B cell (primary cell): Measurements from ENCODE around the gene HSD17B12. TPM values are rescaled to one million over a fixed set of nuclear protein-coding genes. Genes with fewer than 3 reads are reported as not detected.

Experiments used
- ATAC-seq: fragments of 200-7000 bp; cut with Tn5 transposase; one replicate; pipeline ENCODE4 v1.10.0; 2021; ENCODE audit warnings: low read depth, mild to moderate bottlenecking, moderate number of reproducible peaks, moderate library complexity
- CTCF ChIA-PET: fragments of 350-600 bp; sonication (Branson Sonifier 250); formaldehyde crosslinking; loops from one replicate; lab custom pipeline; 2021; ENCODE audit warnings: antibody characterized with exemption, inconsistent platforms; lab: Charles Lee
- POLR2A ChIA-PET: fragments of 350-600 bp; sonication (Branson Sonifier 250); formaldehyde crosslinking; loops from one replicate; lab custom pipeline; 2021; ENCODE audit warnings: antibody characterized with exemption; lab: Charles Lee
- DNase-seq: peaks from one replicate; pipeline ENCODE4 v3.0.0; 2013
- H2AFZ ChIP-seq: 2 replicates; pipeline ENCODE4 v1.6.1; 2012; ENCODE audit warnings: mild to moderate bottlenecking, low read depth, low read length; ENCODE audit not compliant: insufficient read depth, poor library complexity, severe bottlenecking
- H3K27ac ChIP-seq, 2 donors: 1 replicate in 1 of 2; 2 replicates in 1 of 2; pipeline ENCODE4 v1.5.1; 2012 to 2013; ENCODE audit warnings: low read length in 2 of 2, mild to moderate bottlenecking in 2 of 2, moderate library complexity in 1 of 2
- H3K27me3 ChIP-seq, 4 experiments: fragments of 200-600 bp in 1 of 4; sonication (generic) in 1 of 4; replicated peaks in 1 of 4; 1 replicate in 2 of 4; 2 replicates in 2 of 4; pipeline versions ENCODE4 v1.6.1 to v1.7.0; 2013 to 2016; ENCODE audit warnings: low read length in 3 of 4, mild to moderate bottlenecking in 2 of 4, mixed read lengths in 1 of 4, moderate library complexity in 1 of 4; ENCODE audit not compliant: insufficient read depth in 4 of 4, control insufficient read depth in 3 of 4; ENCODE audit errors: control extremely low read depth in 1 of 4
- H3K36me3 ChIP-seq, 2 experiments: replicated peaks in 1 of 2; 1 replicate in 1 of 2; 2 replicates in 1 of 2; pipeline versions ENCODE4 v1.6.1 to v1.7.1; 2013; ENCODE audit warnings: low read length in 1 of 2; ENCODE audit not compliant: insufficient read depth in 2 of 2, control insufficient read depth in 1 of 2; ENCODE audit errors: control extremely low read depth in 1 of 2, extremely low read depth in 1 of 2
- H3K4me1 ChIP-seq, 2 donors: fragments of 200-600 bp in 1 of 2; sonication (generic) in 1 of 2; 1 replicate in 1 of 2; 2 replicates in 1 of 2; pipeline versions ENCODE4 v1.5.1 to v1.6.1; 2013 to 2017; ENCODE audit warnings: low read length in 2 of 2; ENCODE audit not compliant: control insufficient read depth in 2 of 2, insufficient read depth in 2 of 2
- H3K4me2 ChIP-seq: replicated peaks from 2 replicates; pipeline ENCODE3; 2012; ENCODE audit warnings: mild to moderate bottlenecking, low read depth, low read length; ENCODE audit not compliant: poor library complexity, severe bottlenecking
- H3K4me3 ChIP-seq, 5 experiments: fragments of 200-600 bp in 1 of 5; sonication (generic) in 1 of 5; 1 replicate in 3 of 5; 2 replicates in 2 of 5; pipeline versions ENCODE4 v1.5.1 to v1.7.0; 2011 to 2016; ENCODE audit warnings: low read length in 4 of 5, mild to moderate bottlenecking in 4 of 5, low read depth in 2 of 5, control low read depth in 1 of 5, moderate library complexity in 1 of 5; ENCODE audit not compliant: insufficient read depth in 1 of 5; ENCODE audit errors: control extremely low read depth in 1 of 5, extremely low read depth in 1 of 5
- H3K79me2 ChIP-seq: fragments of 200-600 bp; sonication (generic); one replicate; pipeline ENCODE4 v1.6.0; 2016; ENCODE audit warnings: low read length; ENCODE audit not compliant: control insufficient read depth, insufficient read depth
- H3K9ac ChIP-seq: fragments of 200-600 bp; sonication (generic); 2 replicates; pipeline ENCODE4 v1.6.1; 2017; ENCODE audit warnings: mild to moderate bottlenecking, low read length, moderate library complexity
- H3K9me3 ChIP-seq, 3 donors: one replicate each; pipeline versions ENCODE4 v1.6.1 to v1.7.1; 2013; ENCODE audit warnings: low read length in 2 of 3; ENCODE audit not compliant: control insufficient read depth in 2 of 3, insufficient read depth in 1 of 3; ENCODE audit errors: control extremely low read depth in 1 of 3
- H4K20me1 ChIP-seq: 2 replicates; pipeline ENCODE4 v1.6.0; 2012; ENCODE audit warnings: mild to moderate bottlenecking, low read length; ENCODE audit not compliant: insufficient read depth, control insufficient read depth, poor library complexity, severe bottlenecking
- H3K27ac Mint-ChIP-seq: one replicate; pipeline ENCODE4 v1.8.0; 2021; ENCODE audit warnings: mixed read lengths
- H3K27me3 Mint-ChIP-seq: one replicate; pipeline ENCODE4 v1.8.0; 2021; ENCODE audit warnings: mixed read lengths
- H3K4me1 Mint-ChIP-seq: one replicate; pipeline ENCODE4 v1.8.0; 2021; ENCODE audit warnings: mixed read lengths
- H3K4me3 Mint-ChIP-seq: one replicate; pipeline ENCODE4 v1.8.0; 2021; ENCODE audit warnings: mixed read lengths
- H3K9me3 Mint-ChIP-seq: one replicate; pipeline ENCODE4 v1.8.0; 2022; ENCODE audit warnings: mixed read lengths; ENCODE audit not compliant: insufficient read depth
- CTCF ChIP-seq: fragments of 200-600 bp; IDR thresholded peaks from one replicate; pipeline ENCODE4 v1.8.0; 2022; ENCODE audit warnings: antibody characterized with exemption, mild to moderate bottlenecking
- EZH2 ChIP-seq: IDR thresholded peaks from 2 replicates; pipeline ENCODE4 v1.6.1; 2012; ENCODE audit warnings: borderline replicate concordance, low read depth, mild to moderate bottlenecking, moderate library complexity, low read length; ENCODE audit not compliant: insufficient read depth, poor library complexity, severe bottlenecking
- WGBS: methylation state at CpG from one replicate; pipeline ENCODE4 v1.1.5; 2013; ENCODE audit warnings: missing lambda C conversion rate; ENCODE audit not compliant: insufficient coverage; 5-methylcytosine and 5-hydroxymethylcytosine counted together
- intact Hi-C: fragments of 100-400 bp; cut with micrococcal nuclease; formaldehyde crosslinking; loops from one replicate; pipeline ENCODE4 v1.10.0; 2022
- polyA plus RNA-seq: library from polyadenylated mRNA; depleted of rRNA; stranded (reverse); fragments of >200 nt; gene quantifications from 2 replicates; pipeline ENCODE4 v1.2.3, GENCODE V29; 2012
- total RNA-seq, 2 donors: library from RNA; stranded (reverse); fragments of 120-200 nt in 1 of 2; gene quantifications; 1 replicate in 1 of 2; 2 replicates in 1 of 2; pipeline versions ENCODE4 v1.2.3 to v1.2.4, GENCODE V29; 2013 to 2022

HSD17B12 gene
- total and polyA plus RNA-seq, 2 donors (not counting 1 experiment from before 2014, with no cell fraction given), result 13.1 to 34.6 TPM

- no peaks in the 10 kb centered on the region for H3K79me2 ChIP-seq
Observed at GRCh38 chr11:43797337-43797736, 116.8 kb downstream of the HSD17B12 start.

GRCh38 chr11:43797866-43798265 lies 117.3 kb downstream of the HSD17B12 start:
- no peaks in the 10 kb centered on the region for H3K4me1 Mint-ChIP-seq
- peaks cover 0 to 2% (median 0%) of the 10 kb centered on the region in 3 donors for H3K9me3 ChIP-seq
- H3K27me3 ChIP-seq, result no peaks in the 10 kb centered on the region
- no peaks in the 10 kb centered on the region for H3K4me1 ChIP-seq
- DNase-seq (no peak), ATAC-seq (no peak)
- no peak for TF ChIP-seq EZH2
- TF ChIP-seq CTCF, result no peak
- H3K27me3 Mint-ChIP-seq, result no peaks in the 10 kb centered on the region
- no peak overlapping the region for H3K27ac Mint-ChIP-seq
- H3K9ac ChIP-seq, result no peak overlapping the region
- CTCF ChIA-PET, result no interaction called here
- H2AFZ ChIP-seq, result no peak overlapping the region
- intact Hi-C loops, result no loop called here
- H3K4me2 ChIP-seq, result no peak overlapping the region
- WGBS, result no CpG with 5 or more reads among the region's 2 CpGs
- no peaks in the 10 kb centered on the region for H4K20me1 ChIP-seq
- H3K4me3 Mint-ChIP-seq, result no peak overlapping the region
- no peaks in the 10 kb centered on the region for H3K79me2 ChIP-seq
- H3K36me3 ChIP-seq, result no peaks in the 10 kb centered on the region
- H3K9me3 Mint-ChIP-seq, result no peaks in the 10 kb centered on the region
- H3K27ac ChIP-seq, result no peak overlapping the region
- no peak overlapping the region for H3K4me3 ChIP-seq
- POLR2A ChIA-PET, result no interaction called here

More at GRCh38 chr11:43797337-43797736, 116.8 kb downstream of the HSD17B12 start:
- Histone ChIP-seq H3K4me3 (no peak overlapping the region), H4K20me1 (no peaks in the 10 kb centered on the region), H3K4me2 (no peak overlapping the region), H3K4me1 (no peaks in the 10 kb centered on the region), H3K27me3 (no peaks in the 10 kb centered on the region), H3K27ac (no peak overlapping the region), H3K9me3 (peaks cover 0 to 2% (median 0%) of the 10 kb centered on the region in 3 donors), H3K36me3 (no peaks in the 10 kb centered on the region), H3K9ac (no peak overlapping the region), H2AFZ (no peak overlapping the region)
- ChIA-PET POLR2A (no interaction called here), CTCF (no interaction called here)
- H3K4me1 Mint-ChIP-seq, result no peaks in the 10 kb centered on the region
- WGBS, result no CpG with 5 or more reads among the region's 2 CpGs
- intact Hi-C loops, result no loop called here
- DNase-seq (no peak), ATAC-seq (no peak)
- no peak overlapping the region for H3K4me3 Mint-ChIP-seq
- no peak overlapping the region for H3K27ac Mint-ChIP-seq
- TF ChIP-seq EZH2, result no peak
- TF ChIP-seq CTCF, result no peak
- H3K9me3 Mint-ChIP-seq, result no peaks in the 10 kb centered on the region
- no peaks in the 10 kb centered on the region for H3K27me3 Mint-ChIP-seq
